ENCODE data around the gene PCSK9.

- TF ChIP-seq, protein P1, sequence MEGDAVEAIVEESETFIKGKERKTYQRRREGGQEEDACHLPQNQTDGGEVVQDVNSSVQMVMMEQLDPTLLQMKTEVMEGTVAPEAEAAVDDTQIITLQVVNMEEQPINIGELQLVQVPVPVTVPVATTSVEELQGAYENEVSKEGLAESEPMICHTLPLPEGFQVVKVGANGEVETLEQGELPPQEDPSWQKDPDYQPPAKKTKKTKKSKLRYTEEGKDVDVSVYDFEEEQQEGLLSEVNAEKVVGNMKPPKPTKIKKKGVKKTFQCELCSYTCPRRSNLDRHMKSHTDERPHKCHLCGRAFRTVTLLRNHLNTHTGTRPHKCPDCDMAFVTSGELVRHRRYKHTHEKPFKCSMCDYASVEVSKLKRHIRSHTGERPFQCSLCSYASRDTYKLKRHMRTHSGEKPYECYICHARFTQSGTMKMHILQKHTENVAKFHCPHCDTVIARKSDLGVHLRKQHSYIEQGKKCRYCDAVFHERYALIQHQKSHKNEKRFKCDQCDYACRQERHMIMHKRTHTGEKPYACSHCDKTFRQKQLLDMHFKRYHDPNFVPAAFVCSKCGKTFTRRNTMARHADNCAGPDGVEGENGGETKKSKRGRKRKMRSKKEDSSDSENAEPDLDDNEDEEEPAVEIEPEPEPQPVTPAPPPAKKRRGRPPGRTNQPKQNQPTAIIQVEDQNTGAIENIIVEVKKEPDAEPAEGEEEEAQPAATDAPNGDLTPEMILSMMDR (conservative IDR thresholded peaks at IDR 0.05 in 1 of 2, IDR thresholded peaks at IDR 0.05 in 1 of 2; ENCODE audit: extremely low read depth in 1 of 2, insufficient read depth in 1 of 2, low read depth in 1 of 2, low read length in 2 of 2), result no peak
- no peak for TF ChIP-seq EZH2 (IDR thresholded peaks at IDR 0.05; ENCODE audit: borderline replicate concordance, low read length)
These were observed 21.0 kb upstream of the PCSK9 start for GRCh38 chr1:55018395-55018794.
